GM10248 (cell line): ENCODE results near the gene RXFP4.

Experiments
- CTCF ChIA-PET: fragments of 300-600 bp; sonication (Branson Sonifier 250); formaldehyde crosslinking; extraction: SDS; loops from one replicate; lab custom pipeline; 2021; ENCODE audit warnings: antibody characterized with exemption; lab: Yijun Ruan, JAX
- POLR2A ChIA-PET: fragments of 350-650 bp; sonication (Branson Sonifier 250); formaldehyde crosslinking; extraction: SDS; loops from one replicate; lab custom pipeline; 2020; ENCODE audit warnings: antibody characterized with exemption; lab: Yijun Ruan, JAX
- DNase-seq: peaks from one replicate; pipeline ENCODE4 v3.0.0; 2012; ENCODE audit errors: extremely low spot score
- CTCF ChIP-seq: IDR thresholded peaks from 2 replicates; pipeline ENCODE4 v1.5.1; 2012; ENCODE audit warnings: mild to moderate bottlenecking, low read depth; ENCODE audit errors: extremely low read depth, missing control alignments, control extremely low read depth

RXFP4 gene

DNA sequence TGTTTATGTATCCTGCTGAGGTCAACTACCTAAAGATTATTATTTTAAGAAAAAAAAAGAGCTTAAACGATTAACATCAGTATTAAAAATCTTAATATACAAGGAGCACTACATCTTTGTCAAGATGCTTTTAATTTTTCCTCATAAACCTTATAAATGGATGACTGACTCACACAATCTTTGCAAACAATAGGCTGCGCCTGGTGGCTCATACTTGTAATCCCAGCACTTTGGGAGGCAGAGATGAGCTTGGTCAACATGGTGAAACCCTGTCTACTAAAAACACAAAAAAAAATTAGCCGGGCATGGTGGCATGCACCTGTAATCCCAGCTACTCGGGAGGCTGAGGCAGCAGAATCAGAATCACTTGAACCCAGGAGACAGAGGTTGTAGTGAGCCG, 9.0 kb upstream of the RXFP4 start:
- no peak for TF ChIP-seq CTCF
- ChIA-PET CTCF (interaction anchor here (1.6 to 4.4 kb wide), 6 partner anchors 12 to 143 kb away, joined by 3 to 42 read pairs (median 12); no protein-coding TSS in a partner anchor), POLR2A (interaction anchor here (0.7 to 1.1 kb wide), 6 partner anchors 9 to 133 kb away, joined by 3 to 4 read pairs (median 3); no protein-coding TSS in a partner anchor)
- DNase-seq, result no peak

DNA sequence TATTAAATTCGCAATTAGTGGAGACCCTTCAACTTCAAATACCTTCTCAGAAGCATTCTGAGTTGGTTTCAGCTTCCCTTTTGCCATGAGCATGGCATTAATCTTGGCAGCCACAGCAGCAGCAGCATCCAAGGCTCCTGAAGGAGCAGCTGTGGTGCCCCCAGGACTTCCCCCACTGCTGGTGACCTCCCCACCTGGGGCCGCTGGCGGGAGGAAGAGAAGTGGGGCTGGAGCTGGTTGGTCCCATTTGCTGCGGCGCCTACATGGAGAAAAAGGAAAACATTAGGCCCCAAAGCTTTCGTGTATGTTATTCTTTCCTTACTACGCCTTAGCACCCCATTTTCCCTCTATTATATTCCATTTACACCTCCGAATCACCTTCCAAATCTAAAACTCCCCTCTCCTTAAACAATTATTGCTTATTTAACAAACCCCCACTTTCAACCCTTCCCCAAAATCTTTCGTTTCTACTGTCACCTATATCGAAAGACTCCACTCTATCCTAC, 7.8 kb upstream of the RXFP4 start:
- no peak for DNase-seq
- TF ChIP-seq CTCF, result no peak
- ChIA-PET CTCF (interaction anchor here (0.6 to 4.4 kb wide), 10 partner anchors 11 to 141 kb away, joined by 3 to 42 read pairs (median 4); no protein-coding TSS in a partner anchor), POLR2A (interaction anchor here (0.6 to 2.5 kb wide), 4 partner anchors 9 to 406 kb away, joined by 3 to 14 read pairs (median 7); no protein-coding TSS in a partner anchor)

DNA sequence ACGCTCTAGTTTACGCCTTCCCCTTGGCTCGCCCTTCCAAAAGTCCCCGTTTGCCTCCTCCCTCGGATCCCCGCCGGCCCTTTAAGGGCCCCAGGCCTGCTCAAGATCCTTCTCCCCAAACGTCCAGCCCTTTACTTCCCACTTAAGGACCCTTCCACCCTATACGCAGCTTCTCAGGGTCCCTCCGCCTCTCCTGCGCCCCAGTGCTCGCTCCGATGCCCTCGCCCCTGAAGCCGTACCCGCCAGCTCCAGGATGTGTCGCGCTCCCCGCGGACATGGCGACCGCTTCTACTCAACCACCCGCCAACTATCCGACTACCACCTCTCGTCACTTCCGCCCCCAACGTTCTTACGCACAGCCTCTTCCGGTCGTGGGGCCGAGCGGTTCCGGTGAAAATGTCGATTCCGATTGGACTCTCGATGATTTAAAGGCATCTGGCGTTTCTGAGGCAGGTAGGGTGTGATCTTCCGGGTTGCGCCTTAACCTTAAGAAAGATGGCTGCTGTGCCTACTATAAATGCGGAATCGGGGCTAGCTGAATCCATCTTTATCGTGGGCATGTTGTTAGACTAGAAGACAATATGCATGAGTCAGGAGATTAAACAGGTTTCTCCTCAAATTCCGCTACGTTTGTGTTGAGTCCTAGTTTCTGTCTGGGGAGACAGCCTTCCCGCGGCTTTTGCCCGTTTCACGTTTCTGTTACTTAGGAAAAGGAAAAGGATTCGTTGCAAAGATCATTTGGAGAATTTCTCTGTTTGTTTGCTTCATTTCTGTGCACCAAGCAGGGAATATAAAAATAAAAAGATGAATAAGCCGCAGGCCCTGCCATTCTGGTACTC, 7.1 kb upstream of the RXFP4 start, which contains the start of gene KHDC4:
KHDC4 (minus strand) TSS at position 317 of the 839 bp plus-strand sequence; CDS start at position 277, 40 bp downstream.
- POLR2A ChIA-PET, result interaction anchor here (0.6 to 2.5 kb wide), 6 partner anchors 8 to 407 kb away, joined by 3 to 14 read pairs (median 3); no protein-coding TSS in a partner anchor

DNA sequence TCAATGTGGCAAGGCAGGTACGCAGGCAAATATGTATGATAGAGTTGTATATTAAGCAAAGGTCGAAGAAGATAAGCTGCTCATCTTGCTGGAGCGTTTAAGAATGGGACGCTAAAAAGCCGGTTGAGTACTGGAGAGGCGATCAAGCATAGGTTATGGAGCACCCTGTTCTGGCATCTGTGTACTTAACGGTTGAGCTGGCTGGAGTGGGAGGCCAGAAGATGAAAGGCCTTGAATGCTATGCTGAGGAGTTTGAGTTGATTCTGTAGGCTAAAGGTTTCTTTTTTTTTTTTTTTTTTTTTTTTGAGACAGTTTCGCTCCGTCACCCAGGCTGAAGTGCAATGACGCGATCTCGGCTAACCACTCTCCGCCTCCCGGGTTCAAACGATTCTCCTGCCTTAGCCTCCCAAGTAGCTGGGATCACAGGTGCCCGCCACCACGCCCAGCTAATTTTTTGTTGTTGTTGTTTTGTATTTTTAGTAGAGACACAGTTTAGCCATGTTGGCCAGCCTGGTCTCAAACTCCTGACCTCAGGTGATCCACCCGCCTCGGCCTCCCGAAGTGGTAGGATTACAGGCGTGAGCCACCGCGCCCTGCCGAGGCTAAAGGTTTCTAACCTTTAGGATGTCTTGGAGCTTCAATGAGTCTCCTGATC, 6.4 kb upstream of the RXFP4 start:
- no peak for TF ChIP-seq CTCF
- CTCF ChIA-PET, result interaction anchor here (0.7 to 4.4 kb wide), 8 partner anchors 11 to 346 kb away, joined by 3 to 42 read pairs (median 4); partner anchors contain the start of gene ARHGEF2
- POLR2A ChIA-PET, result interaction anchor here (0.6 to 2.5 kb wide), 7 partner anchors 11 to 823 kb away, joined by 3 to 11 read pairs (median 4); no protein-coding TSS in a partner anchor
- no peak for DNase-seq

More for the DNA sequence above, 7.1 kb upstream of the RXFP4 start, which contains the start of gene KHDC4:
- no peak for TF ChIP-seq CTCF
- peak; percentile 95 for DNase-seq
- CTCF ChIA-PET, result interaction anchor here (0.7 to 4.4 kb wide), 13 partner anchors 10 to 347 kb away, joined by 3 to 42 read pairs (median 4); partner anchors contain the start of gene ARHGEF2

DNA sequence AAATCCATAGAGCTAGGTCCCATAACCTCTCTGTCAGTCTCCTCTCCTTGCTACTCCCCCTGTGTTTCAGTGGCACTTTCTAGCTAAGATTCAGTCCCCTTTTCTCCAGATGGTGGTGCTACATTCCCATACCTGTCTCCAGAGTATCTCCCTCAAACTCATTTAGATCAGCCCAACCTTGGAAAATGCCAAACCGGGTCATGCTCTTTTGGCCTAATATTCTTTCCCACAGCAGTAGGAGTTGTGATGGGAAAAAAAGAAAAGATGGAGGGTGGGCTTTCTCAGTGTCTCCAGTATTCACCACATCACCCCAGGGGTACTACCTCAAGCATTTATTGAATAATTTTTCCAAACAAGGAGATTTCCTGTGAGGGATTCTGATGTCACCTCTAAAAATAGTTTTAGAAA, 3.2 kb upstream of the RXFP4 start:
- CTCF ChIA-PET, result interaction anchor here (0.6 to 3.8 kb wide), 24 partner anchors 8 to 135 kb away, joined by 3 to 69 read pairs (median 5); no protein-coding TSS in a partner anchor
- peak; percentile 85 for TF ChIP-seq CTCF
- DNase-seq, result peak; percentile 67
- POLR2A ChIA-PET, result interaction anchor here (1.0 kb wide), 1 partner anchor 39 kb away, joined by 3 read pairs; no protein-coding TSS in a partner anchor
